IMR-90 (cell line): ENCODE results near the gene LYSMD3.
A peak's percentile ranks its signal among the peaks of the same experiment; 100 is the strongest.

Experiments used
- BHLHE40 ChIP-seq: fragments of 150-350 bp; IDR thresholded peaks from 2 replicates; pipeline ENCODE4 v1.6.1; 2016; ENCODE audit warnings: mild to moderate bottlenecking, low read depth, low read length
- CEBPB ChIP-seq: IDR thresholded peaks from 2 replicates; pipeline ENCODE4 v1.6.1; 2012; ENCODE audit warnings: low read depth, low read length, improper control_type of control experiment
- CHD1 ChIP-seq: IDR thresholded peaks from 2 replicates; pipeline ENCODE4 v1.6.1; 2012; ENCODE audit warnings: low read depth, low read length, improper control_type of control experiment
- FOS ChIP-seq: fragments of 150-350 bp; IDR thresholded peaks from 2 replicates; pipeline ENCODE4 v1.6.1; 2016; ENCODE audit warnings: low read depth, low read length
- MAFK ChIP-seq: IDR thresholded peaks from 2 replicates; pipeline ENCODE4 v1.6.1; 2012; ENCODE audit warnings: low read depth, low read length, improper control_type of control experiment
- MAZ ChIP-seq: IDR thresholded peaks from 2 replicates; pipeline ENCODE4 v1.6.1; 2012; ENCODE audit warnings: low read depth, mild to moderate bottlenecking, low read length, improper control_type of control experiment, moderate library complexity, borderline replicate concordance
- MXI1 ChIP-seq: IDR thresholded peaks from 2 replicates; pipeline ENCODE4 v1.6.1; 2012; ENCODE audit warnings: low read depth, mild to moderate bottlenecking, low read length, moderate library complexity, borderline replicate concordance
- POLR2A ChIP-seq: IDR thresholded peaks from 2 replicates; pipeline ENCODE4 v1.6.1; 2012; ENCODE audit warnings: mild to moderate bottlenecking, low read depth, low read length
- RAD21 ChIP-seq: IDR thresholded peaks from 2 replicates; pipeline ENCODE4 v1.6.1; 2012; ENCODE audit warnings: low read length, improper control_type of control experiment
- RCOR1 ChIP-seq: IDR thresholded peaks from 2 replicates; pipeline ENCODE4 v1.6.1; 2012; ENCODE audit warnings: mild to moderate bottlenecking, low read length, improper control_type of control experiment; ENCODE audit not compliant: insufficient replicate concordance
- RFX5 ChIP-seq: IDR thresholded peaks from 2 replicates; pipeline ENCODE4 v1.8.0; 2012; ENCODE audit warnings: low read depth, mild to moderate bottlenecking, low read length, moderate library complexity
- SMC3 ChIP-seq: fragments of 150-350 bp; IDR thresholded peaks from 2 replicates; pipeline ENCODE4 v1.6.1; 2016; ENCODE audit warnings: low read depth, mild to moderate bottlenecking, antibody characterized with exemption, low read length, moderate library complexity
- TF ChIP-seq, protein P1 (sequence below): conservative IDR thresholded peaks from 2 replicates; pipeline ENCODE4 v1.5.1; 2012; ENCODE audit warnings: mild to moderate bottlenecking, low read depth, low read length, improper control_type of control experiment
- TF ChIP-seq, protein P2 (sequence below): fragments of 150-350 bp; IDR thresholded peaks from 2 replicates; pipeline ENCODE4 v1.6.1; 2017; ENCODE audit warnings: mild to moderate bottlenecking, antibody characterized with exemption, low read length, low read depth

DNA sequence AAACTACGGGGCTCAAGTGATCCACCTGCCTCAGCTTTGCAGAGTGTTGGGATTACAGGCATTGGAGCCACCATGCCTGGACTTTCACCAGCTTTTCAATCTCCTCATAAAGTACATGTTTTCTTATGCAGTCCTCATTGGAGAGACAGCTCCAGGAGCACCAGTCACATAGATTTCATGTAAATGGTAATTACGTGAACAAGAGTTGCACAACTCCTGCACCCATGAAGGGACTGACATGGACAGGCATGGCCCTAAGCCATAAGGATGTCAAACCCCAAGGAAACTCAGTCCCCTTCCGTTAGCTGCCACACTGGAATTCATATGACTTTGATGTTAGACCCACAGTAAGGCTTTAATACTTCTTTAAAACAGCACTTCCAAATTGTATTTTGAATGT is 21.6 kb upstream of the LYSMD3 start:
- TF ChIP-seq, protein P1, sequence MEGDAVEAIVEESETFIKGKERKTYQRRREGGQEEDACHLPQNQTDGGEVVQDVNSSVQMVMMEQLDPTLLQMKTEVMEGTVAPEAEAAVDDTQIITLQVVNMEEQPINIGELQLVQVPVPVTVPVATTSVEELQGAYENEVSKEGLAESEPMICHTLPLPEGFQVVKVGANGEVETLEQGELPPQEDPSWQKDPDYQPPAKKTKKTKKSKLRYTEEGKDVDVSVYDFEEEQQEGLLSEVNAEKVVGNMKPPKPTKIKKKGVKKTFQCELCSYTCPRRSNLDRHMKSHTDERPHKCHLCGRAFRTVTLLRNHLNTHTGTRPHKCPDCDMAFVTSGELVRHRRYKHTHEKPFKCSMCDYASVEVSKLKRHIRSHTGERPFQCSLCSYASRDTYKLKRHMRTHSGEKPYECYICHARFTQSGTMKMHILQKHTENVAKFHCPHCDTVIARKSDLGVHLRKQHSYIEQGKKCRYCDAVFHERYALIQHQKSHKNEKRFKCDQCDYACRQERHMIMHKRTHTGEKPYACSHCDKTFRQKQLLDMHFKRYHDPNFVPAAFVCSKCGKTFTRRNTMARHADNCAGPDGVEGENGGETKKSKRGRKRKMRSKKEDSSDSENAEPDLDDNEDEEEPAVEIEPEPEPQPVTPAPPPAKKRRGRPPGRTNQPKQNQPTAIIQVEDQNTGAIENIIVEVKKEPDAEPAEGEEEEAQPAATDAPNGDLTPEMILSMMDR: no peak
- TF ChIP-seq CEBPB (peak; percentile 23; the same call in 1 of the 2 replicates), POLR2A (no peak), MAFK (no peak), RFX5 (no peak), SMC3 (no peak), RAD21 (no peak), FOS (no peak), CHD1 (no peak), RCOR1 (no peak), BHLHE40 (no peak), MXI1 (no peak), MAZ (no peak)
- TF ChIP-seq, protein P2, sequence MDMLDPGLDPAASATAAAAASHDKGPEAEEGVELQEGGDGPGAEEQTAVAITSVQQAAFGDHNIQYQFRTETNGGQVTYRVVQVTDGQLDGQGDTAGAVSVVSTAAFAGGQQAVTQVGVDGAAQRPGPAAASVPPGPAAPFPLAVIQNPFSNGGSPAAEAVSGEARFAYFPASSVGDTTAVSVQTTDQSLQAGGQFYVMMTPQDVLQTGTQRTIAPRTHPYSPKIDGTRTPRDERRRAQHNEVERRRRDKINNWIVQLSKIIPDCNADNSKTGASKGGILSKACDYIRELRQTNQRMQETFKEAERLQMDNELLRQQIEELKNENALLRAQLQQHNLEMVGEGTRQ: no peak
